ENCODE results near the gene FER.
"Not testable (repeated sequence)": the region's sequence is repeated elsewhere in the genome, so short reads cannot be mapped to it uniquely, and the experiment has no call there.

FER gene

DNA sequence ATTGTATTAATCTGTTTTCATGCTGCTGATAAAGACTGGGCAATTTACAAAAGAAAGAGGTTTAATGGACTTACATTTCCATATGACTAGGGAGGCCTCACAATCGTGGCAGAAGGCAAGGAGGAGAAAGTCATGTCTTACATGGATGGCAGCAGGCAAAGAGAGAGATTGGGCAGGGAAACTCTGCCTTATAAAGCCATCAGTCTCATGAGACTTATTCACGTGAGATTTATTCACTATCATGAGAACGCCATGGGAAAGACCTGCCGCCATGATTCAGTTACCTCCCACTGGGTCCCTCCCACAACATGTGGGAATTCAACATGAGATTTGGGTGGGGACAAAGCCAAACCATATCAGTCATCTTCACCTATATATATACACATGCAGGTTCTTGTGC, 103.4 kb downstream of the FER start:
- H3K4me1 ChIP-seq (ENCODE audit: insufficient read depth, low read length); H3K27me3 ChIP-seq (ENCODE audit: insufficient read depth, low read length); H3K9ac ChIP-seq (ENCODE audit: low read depth, low read length); H3K27ac ChIP-seq (ENCODE audit: low read length); H3K36me3 ChIP-seq (ENCODE audit: insufficient read depth, low read depth, low read length); H3K4me3 ChIP-seq (ENCODE audit: low read length): not testable (repeated sequence)
- H3K9me3 ChIP-seq (ENCODE audit: insufficient read depth, low read depth, low read length), result peaks cover 16% of the 10 kb centered on the region

DNA sequence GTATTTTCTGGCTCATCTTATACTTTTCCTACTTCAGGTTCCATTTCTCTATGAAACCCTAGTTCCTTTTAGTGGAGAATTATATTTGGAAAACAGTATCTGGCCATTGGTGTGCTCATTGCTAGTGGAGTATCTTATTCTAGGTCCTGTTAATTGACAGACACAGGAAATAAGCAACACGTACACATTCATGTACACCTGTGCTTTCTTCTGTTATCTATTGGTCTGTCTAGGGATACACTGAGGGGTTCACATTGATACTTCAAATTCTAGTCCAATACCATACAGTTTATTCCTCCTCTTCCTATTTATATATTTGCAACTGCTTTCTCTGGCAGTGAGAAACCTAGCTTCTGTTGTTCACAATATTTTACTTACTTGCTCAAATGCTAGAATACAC, 110.2 kb downstream of the FER start:
- no peak overlapping the region for H3K9ac ChIP-seq (ENCODE audit: low read depth, low read length)
- H3K4me1 ChIP-seq (ENCODE audit: insufficient read depth, low read length), result no peaks in the 10 kb centered on the region
- H3K27ac ChIP-seq (ENCODE audit: low read length), result no peak overlapping the region
- no peak overlapping the region for H3K4me3 ChIP-seq (ENCODE audit: low read length)
- no peaks in the 10 kb centered on the region for H3K36me3 ChIP-seq (ENCODE audit: insufficient read depth, low read depth, low read length)
- no peaks in the 10 kb centered on the region for H3K9me3 ChIP-seq (ENCODE audit: insufficient read depth, low read depth, low read length)
- no peaks in the 10 kb centered on the region for H3K27me3 ChIP-seq (ENCODE audit: insufficient read depth, low read length)

GRCh38 chr5:108858959-108859358, 111.3 kb downstream of the FER start:
- H3K27ac ChIP-seq (ENCODE audit: low read length), result no peak overlapping the region
- no peaks in the 10 kb centered on the region for H3K27me3 ChIP-seq (ENCODE audit: insufficient read depth, low read length)
- no peaks in the 10 kb centered on the region for H3K9me3 ChIP-seq (ENCODE audit: insufficient read depth, low read depth, low read length)
- H3K36me3 ChIP-seq (ENCODE audit: insufficient read depth, low read depth, low read length), result no peaks in the 10 kb centered on the region
- H3K9ac ChIP-seq (ENCODE audit: low read depth, low read length), result no peak overlapping the region
- H3K4me1 ChIP-seq (ENCODE audit: insufficient read depth, low read length), result no peaks in the 10 kb centered on the region
- H3K4me3 ChIP-seq (ENCODE audit: low read length), result no peak overlapping the region

DNA sequence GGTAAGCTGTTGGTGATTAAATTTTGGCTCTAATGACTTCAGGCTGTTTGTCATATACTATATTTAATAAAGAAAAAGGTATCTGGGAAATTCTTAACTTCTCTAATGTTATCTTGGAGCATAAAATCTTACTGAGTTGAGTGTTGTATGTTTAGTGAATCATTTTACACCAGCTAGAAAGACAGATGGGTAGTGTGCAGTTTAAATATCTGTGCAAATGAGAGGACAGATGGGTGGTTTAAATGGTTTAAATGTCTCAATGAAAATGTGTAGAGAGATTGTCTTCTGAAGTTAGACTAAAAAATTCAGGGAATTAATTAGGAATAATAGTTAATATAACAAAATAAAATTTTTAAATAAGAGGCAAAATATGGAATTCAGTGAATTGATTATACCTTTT, 114.5 kb downstream of the FER start:
- no peaks in the 10 kb centered on the region for H3K27me3 ChIP-seq (ENCODE audit: insufficient read depth, low read length)
- H3K4me1 ChIP-seq (ENCODE audit: insufficient read depth, low read length), result no peaks in the 10 kb centered on the region
- H3K4me3 ChIP-seq (ENCODE audit: low read length), result no peak overlapping the region

DNA sequence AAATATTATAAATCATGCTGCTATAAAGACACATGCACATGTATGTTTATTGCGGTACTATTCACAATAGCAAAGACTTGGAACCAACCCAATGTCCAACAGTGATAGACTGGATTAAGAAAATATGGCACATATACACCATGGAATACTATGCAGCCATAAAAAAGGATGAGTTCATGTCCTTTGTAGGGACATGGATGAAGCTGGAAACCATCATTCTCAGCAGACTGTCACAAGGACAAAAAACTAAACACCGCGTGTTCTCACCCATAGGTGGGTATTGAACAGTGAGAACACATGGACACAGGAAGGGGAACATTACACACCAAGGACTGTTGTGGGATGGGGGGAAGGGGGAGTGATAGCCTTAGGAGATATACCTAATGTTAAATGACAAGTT, 118.4 kb downstream of the FER start:
- not testable (repeated sequence) for H3K36me3 ChIP-seq (ENCODE audit: insufficient read depth, low read depth, low read length); H3K4me1 ChIP-seq (ENCODE audit: insufficient read depth, low read length); H3K4me3 ChIP-seq (ENCODE audit: low read length); H3K9ac ChIP-seq (ENCODE audit: low read depth, low read length); H3K27ac ChIP-seq (ENCODE audit: low read length); H3K9me3 ChIP-seq (ENCODE audit: insufficient read depth, low read depth, low read length); H3K27me3 ChIP-seq (ENCODE audit: insufficient read depth, low read length)

More for the DNA sequence above, 114.5 kb downstream of the FER start:
- Histone ChIP-seq H3K9me3 (ENCODE audit: insufficient read depth, low read depth, low read length) (no peaks in the 10 kb centered on the region), H3K27ac (ENCODE audit: low read length) (no peak overlapping the region), H3K36me3 (ENCODE audit: insufficient read depth, low read depth, low read length) (no peaks in the 10 kb centered on the region), H3K9ac (ENCODE audit: low read depth, low read length) (no peak overlapping the region)

- no peaks in the 10 kb centered on the region for H3K9me3 ChIP-seq (ENCODE audit: insufficient read depth, low read depth, low read length)
- H3K4me1 ChIP-seq (ENCODE audit: insufficient read depth, low read length), result no peaks in the 10 kb centered on the region
- no peak overlapping the region for H3K27ac ChIP-seq (ENCODE audit: low read length)
- no peaks in the 10 kb centered on the region for H3K36me3 ChIP-seq (ENCODE audit: insufficient read depth, low read depth, low read length)
- no peaks in the 10 kb centered on the region for H3K27me3 ChIP-seq (ENCODE audit: insufficient read depth, low read length)
- H3K4me3 ChIP-seq (ENCODE audit: low read length), result no peak overlapping the region
- no peak overlapping the region for H3K9ac ChIP-seq (ENCODE audit: low read depth, low read length)
These were observed 120.0 kb downstream of the FER start for GRCh38 chr5:108867656-108868055.

DNA sequence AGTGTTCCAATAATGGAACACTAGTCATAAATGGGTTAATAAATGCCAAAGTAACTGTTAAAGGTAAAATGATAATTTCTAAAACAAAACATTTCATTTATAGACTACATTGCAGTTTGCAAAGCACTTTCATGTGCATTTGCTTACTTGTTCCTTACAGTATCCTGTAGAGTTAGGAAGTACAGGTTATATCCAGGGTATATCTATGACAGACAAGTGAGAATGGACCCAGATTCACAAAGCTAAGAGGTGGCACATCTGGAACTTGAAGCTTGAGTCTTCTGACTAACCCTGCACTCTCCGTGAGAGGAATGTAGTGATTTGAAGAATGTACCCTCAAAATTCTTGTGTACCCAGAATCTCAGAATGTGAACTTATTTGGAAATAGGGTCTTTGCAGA, 121.4 kb downstream of the FER start:
- H3K36me3 ChIP-seq (ENCODE audit: insufficient read depth, low read depth, low read length), result no peaks in the 10 kb centered on the region
- no peak overlapping the region for H3K4me3 ChIP-seq (ENCODE audit: low read length)
- no peaks in the 10 kb centered on the region for H3K27me3 ChIP-seq (ENCODE audit: insufficient read depth, low read length)
- no peak overlapping the region for H3K27ac ChIP-seq (ENCODE audit: low read length)
- H3K9ac ChIP-seq (ENCODE audit: low read depth, low read length), result no peak overlapping the region
- H3K9me3 ChIP-seq (ENCODE audit: insufficient read depth, low read depth, low read length), result no peaks in the 10 kb centered on the region
- no peaks in the 10 kb centered on the region for H3K4me1 ChIP-seq (ENCODE audit: insufficient read depth, low read length)

DNA sequence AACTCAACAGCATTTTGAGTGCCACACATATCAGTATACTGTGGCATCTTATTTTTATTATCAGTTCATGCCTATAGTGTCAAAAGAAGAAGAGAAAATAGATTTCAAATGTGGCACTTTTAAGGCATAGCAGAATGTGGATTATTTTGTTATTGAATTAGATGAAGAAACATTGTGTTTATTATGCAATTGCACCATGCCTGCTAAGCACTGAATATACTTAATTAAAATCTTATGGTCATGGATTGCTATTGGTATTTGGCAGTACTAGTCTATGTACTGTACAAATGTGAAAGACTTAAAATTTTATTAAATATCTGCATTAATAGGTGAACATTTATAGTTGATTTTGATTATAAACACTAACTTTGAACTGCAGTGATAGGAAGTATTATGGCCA, 128.8 kb downstream of the FER start:
- H3K4me3 ChIP-seq (ENCODE audit: low read length), result no peak overlapping the region
- H3K9ac ChIP-seq (ENCODE audit: low read depth, low read length), result no peak overlapping the region
- H3K4me1 ChIP-seq (ENCODE audit: insufficient read depth, low read length), result 0 out of 2 replicates have a peak, but pooled peaks cover 2% of the 10 kb centered on the region
- H3K27me3 ChIP-seq (ENCODE audit: insufficient read depth, low read length), result no peaks in the 10 kb centered on the region
- H3K27ac ChIP-seq (ENCODE audit: low read length), result no peak overlapping the region
- no peaks in the 10 kb centered on the region for H3K9me3 ChIP-seq (ENCODE audit: insufficient read depth, low read depth, low read length)
- H3K36me3 ChIP-seq (ENCODE audit: insufficient read depth, low read depth, low read length), result no peaks in the 10 kb centered on the region

DNA sequence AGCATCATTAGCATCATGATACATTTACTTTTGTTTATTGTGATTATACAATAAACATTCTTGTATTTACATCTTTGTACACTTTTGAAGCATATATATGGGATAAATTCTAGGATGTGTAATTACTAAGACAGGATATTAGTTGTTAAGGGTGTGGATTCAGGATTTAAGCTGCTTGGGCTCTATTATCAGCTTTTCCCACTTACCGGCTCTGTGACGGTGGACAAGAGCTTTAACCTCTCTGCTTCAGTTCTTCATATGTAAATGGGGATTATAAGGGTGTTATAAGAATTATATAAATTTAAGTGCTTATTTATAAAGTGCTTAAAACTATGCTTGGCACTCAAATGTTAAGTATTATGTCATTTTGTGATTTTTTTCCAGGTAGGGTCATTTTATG, 131.1 kb downstream of the FER start:
- H3K4me1 ChIP-seq (ENCODE audit: insufficient read depth, low read length), result 0 out of 2 replicates have a peak, but pooled peaks cover 2% of the 10 kb centered on the region
- H3K27ac ChIP-seq (ENCODE audit: low read length), result no peak overlapping the region
- no peak overlapping the region for H3K9ac ChIP-seq (ENCODE audit: low read depth, low read length)

DNA sequence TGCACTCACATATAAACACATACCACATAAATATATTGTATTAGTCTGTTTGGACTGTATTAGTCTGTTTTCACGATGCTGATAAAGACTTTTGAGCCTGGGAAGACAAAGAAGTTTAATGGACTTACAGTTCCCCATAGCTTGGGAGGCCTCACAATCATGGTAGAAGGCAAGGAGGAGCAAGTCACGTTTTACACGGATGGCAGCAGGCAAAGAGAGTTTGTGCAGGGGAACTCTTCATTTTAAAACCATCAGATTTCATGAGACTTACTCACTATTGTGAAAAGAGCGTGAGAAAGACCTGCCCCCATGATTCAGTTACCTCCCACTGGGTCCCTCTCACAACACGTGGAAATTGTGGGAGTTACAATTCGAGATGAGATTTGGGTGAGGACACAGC, 133.4 kb downstream of the FER start:
- Histone ChIP-seq H3K27ac (ENCODE audit: low read length) (no peak overlapping the region), H3K4me3 (ENCODE audit: low read length) (no peak overlapping the region), H3K9me3 (ENCODE audit: insufficient read depth, low read depth, low read length) (no peaks in the 10 kb centered on the region), H3K27me3 (ENCODE audit: insufficient read depth, low read length) (no peaks in the 10 kb centered on the region), H3K36me3 (ENCODE audit: insufficient read depth, low read depth, low read length) (no peaks in the 10 kb centered on the region), H3K9ac (ENCODE audit: low read depth, low read length) (no peak overlapping the region), H3K4me1 (ENCODE audit: insufficient read depth, low read length) (no peaks in the 10 kb centered on the region)

More for the DNA sequence above, 131.1 kb downstream of the FER start:
- no peak overlapping the region for H3K4me3 ChIP-seq (ENCODE audit: low read length)
- no peaks in the 10 kb centered on the region for H3K27me3 ChIP-seq (ENCODE audit: insufficient read depth, low read length)
- no peaks in the 10 kb centered on the region for H3K9me3 ChIP-seq (ENCODE audit: insufficient read depth, low read depth, low read length)
- H3K36me3 ChIP-seq (ENCODE audit: insufficient read depth, low read depth, low read length), result no peaks in the 10 kb centered on the region

DNA sequence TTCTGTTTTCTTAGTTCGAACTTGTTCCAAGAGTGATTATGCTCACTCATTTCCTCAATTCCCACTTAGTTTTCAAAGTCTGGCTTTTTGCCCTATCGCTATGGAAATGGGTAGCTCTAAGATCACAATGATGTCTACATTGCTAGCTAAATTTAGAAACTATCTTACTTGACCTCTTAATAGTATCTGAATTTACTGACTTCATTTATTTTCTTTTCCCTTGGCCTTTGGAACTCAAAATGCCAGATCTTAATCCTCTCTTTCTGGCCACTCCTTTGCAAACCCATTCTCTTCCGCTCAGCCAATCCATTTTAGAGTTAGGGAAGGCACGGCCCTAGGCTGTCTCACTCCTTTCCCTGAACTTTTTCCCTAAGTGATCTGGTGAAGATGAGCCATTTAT, 137.0 kb downstream of the FER start:
- H3K9me3 ChIP-seq (ENCODE audit: insufficient read depth, low read depth, low read length), result no peaks in the 10 kb centered on the region
- H3K27me3 ChIP-seq (ENCODE audit: insufficient read depth, low read length), result no peaks in the 10 kb centered on the region
- H3K4me3 ChIP-seq (ENCODE audit: low read length), result no peak overlapping the region
- H3K9ac ChIP-seq (ENCODE audit: low read depth, low read length), result no peak overlapping the region
- H3K27ac ChIP-seq (ENCODE audit: low read length), result no peak overlapping the region
- H3K36me3 ChIP-seq (ENCODE audit: insufficient read depth, low read depth, low read length), result no peaks in the 10 kb centered on the region
- H3K4me1 ChIP-seq (ENCODE audit: insufficient read depth, low read length), result no peaks in the 10 kb centered on the region

DNA sequence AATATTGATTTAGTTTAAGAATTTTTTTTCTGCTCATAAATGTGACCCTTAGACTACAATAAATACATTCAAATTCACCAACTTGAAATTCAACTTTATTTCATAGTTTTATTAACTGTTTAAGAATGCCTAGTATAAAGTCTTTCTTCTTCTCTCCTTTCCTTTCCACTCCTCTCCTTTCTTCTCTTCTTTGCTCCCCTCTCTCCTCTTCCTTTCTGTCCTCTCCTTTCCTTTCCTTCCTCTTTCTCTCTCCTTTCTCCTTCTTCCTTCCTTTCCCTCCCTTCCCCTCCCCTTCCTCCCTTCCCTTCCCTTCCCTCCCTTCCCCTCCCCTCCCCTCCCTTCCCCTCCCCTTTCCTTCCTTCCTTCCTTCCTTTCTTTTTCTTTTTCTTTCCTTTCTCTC, 150.6 kb downstream of the FER start:
- no peaks in the 10 kb centered on the region for H3K36me3 ChIP-seq (ENCODE audit: insufficient read depth, low read depth, low read length)
- no peak overlapping the region for H3K27ac ChIP-seq (ENCODE audit: low read length)
- H3K9me3 ChIP-seq (ENCODE audit: insufficient read depth, low read depth, low read length), result no peaks in the 10 kb centered on the region
- no peaks in the 10 kb centered on the region for H3K27me3 ChIP-seq (ENCODE audit: insufficient read depth, low read length)
- no peak overlapping the region for H3K4me3 ChIP-seq (ENCODE audit: low read length)
- H3K4me1 ChIP-seq (ENCODE audit: insufficient read depth, low read length), result peaks cover 6% of the 10 kb centered on the region; the same call in 1 of the 2 replicates
- H3K9ac ChIP-seq (ENCODE audit: low read depth, low read length), result no peak overlapping the region

- H3K9me3 ChIP-seq (ENCODE audit: insufficient read depth, low read depth, low read length), result no peaks in the 10 kb centered on the region
- H3K27me3 ChIP-seq (ENCODE audit: insufficient read depth, low read length), result no peaks in the 10 kb centered on the region
- no peak overlapping the region for H3K9ac ChIP-seq (ENCODE audit: low read depth, low read length)
- H3K4me1 ChIP-seq (ENCODE audit: insufficient read depth, low read length), result peaks cover 6% of the 10 kb centered on the region; the same call in 1 of the 2 replicates
- no peaks in the 10 kb centered on the region for H3K36me3 ChIP-seq (ENCODE audit: insufficient read depth, low read depth, low read length)
- no peak overlapping the region for H3K4me3 ChIP-seq (ENCODE audit: low read length)
- H3K27ac ChIP-seq (ENCODE audit: low read length), result no peak overlapping the region
These were observed 151.0 kb downstream of the FER start for GRCh38 chr5:108898707-108899106.

All from iPS-20b (cell line).